HUES48 (cell line): ENCODE results near the gene TBC1D22A.

Source experiments
- H3K27ac ChIP-seq: one replicate; pipeline ENCODE4 v1.7.0; 2013; ENCODE audit warnings: low read depth, low read length, inconsistent platforms
- H3K27me3 ChIP-seq: 2 replicates; pipeline ENCODE4 v1.6.1; 2013; ENCODE audit warnings: mild to moderate bottlenecking, low read length; ENCODE audit not compliant: control insufficient read depth, insufficient read depth
- H3K36me3 ChIP-seq: 2 replicates; pipeline ENCODE4 v1.6.1; 2013; ENCODE audit warnings: low read length; ENCODE audit not compliant: control insufficient read depth, insufficient read depth
- H3K4me1 ChIP-seq: 2 replicates; pipeline ENCODE4 v1.6.1; 2013; ENCODE audit warnings: mild to moderate bottlenecking, low read length; ENCODE audit not compliant: control insufficient read depth, insufficient read depth
- H3K4me3 ChIP-seq: 2 replicates; pipeline ENCODE4 v1.5.1; 2013; ENCODE audit warnings: mild to moderate bottlenecking, low read depth, low read length
- H3K9ac ChIP-seq: 2 replicates; pipeline ENCODE4 v1.6.1; 2013; ENCODE audit warnings: mild to moderate bottlenecking, low read depth, low read length, moderate library complexity
- H3K9me3 ChIP-seq: 2 replicates; pipeline ENCODE4 v1.6.1; 2013; ENCODE audit warnings: low read length; ENCODE audit not compliant: control insufficient read depth, insufficient read depth

TBC1D22A gene

GRCh38 chr22:46941968-46942798, 179.7 kb downstream of the TBC1D22A start:
- Histone ChIP-seq H3K9ac (no peak overlapping the region), H3K4me1 (no peaks in the 10 kb centered on the region), H3K9me3 (no peaks in the 10 kb centered on the region), H3K27me3 (no peaks in the 10 kb centered on the region), H3K27ac (no peak overlapping the region), H3K4me3 (no peak overlapping the region), H3K36me3 (no peaks in the 10 kb centered on the region)

- H3K9me3 ChIP-seq: no peaks in the 10 kb centered on the region
- no peaks in the 10 kb centered on the region for H3K27me3 ChIP-seq
- no peaks in the 10 kb centered on the region for H3K36me3 ChIP-seq
Observed at GRCh38 chr22:46942799-46943785, 180.6 kb downstream of the TBC1D22A start.

GRCh38 chr22:46945481-46945880, 183.0 kb downstream of the TBC1D22A start:
- no peaks in the 10 kb centered on the region for H3K36me3 ChIP-seq
- H3K27me3 ChIP-seq: no peaks in the 10 kb centered on the region
- no peak overlapping the region for H3K27ac ChIP-seq

More at GRCh38 chr22:46942799-46943785, 180.6 kb downstream of the TBC1D22A start:
- Histone ChIP-seq H3K4me3 (no peak overlapping the region), H3K9ac (no peak overlapping the region), H3K27ac (no peak overlapping the region), H3K4me1 (0 out of 2 replicates have a peak, but pooled peaks cover 2% of the 10 kb centered on the region)

DNA sequence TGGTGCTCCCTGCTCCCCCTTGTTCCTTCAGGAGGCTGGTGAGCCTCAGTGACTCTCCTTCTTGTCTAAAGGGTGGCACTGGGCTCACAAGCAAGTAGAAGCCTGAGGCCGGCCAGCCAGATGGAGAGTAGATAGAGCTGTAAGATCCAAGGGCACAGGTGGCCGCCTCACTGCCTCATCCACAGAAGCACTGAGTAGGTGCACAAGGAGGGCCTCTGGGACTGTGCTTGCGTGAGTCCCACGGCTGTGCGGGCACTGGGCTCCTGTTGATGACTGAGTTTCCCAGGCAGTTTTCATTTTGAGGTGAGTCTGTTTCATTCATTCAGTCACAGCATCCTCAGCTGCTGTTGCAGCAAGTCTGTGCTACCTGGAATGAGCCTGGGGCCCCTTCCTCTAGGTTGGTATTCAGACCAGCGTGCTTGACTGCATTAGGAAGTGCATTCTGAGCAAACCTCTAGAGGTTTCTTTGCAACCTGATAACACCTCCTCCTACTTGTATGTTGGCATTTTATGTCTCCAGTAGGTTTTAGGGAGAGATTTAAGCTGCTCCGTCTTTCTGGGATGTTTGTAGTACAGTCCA, 184.0 kb downstream of the TBC1D22A start:
- H3K27me3 ChIP-seq: no peaks in the 10 kb centered on the region
- no peak overlapping the region for H3K27ac ChIP-seq
- no peak overlapping the region for H3K4me3 ChIP-seq
- no peaks in the 10 kb centered on the region for H3K9me3 ChIP-seq
- H3K4me1 ChIP-seq: 0 out of 2 replicates have a peak, but pooled peaks cover 3% of the 10 kb centered on the region
- H3K9ac ChIP-seq: no peak overlapping the region
- no peaks in the 10 kb centered on the region for H3K36me3 ChIP-seq

More at GRCh38 chr22:46945481-46945880, 183.0 kb downstream of the TBC1D22A start:
- Histone ChIP-seq H3K9ac (no peak overlapping the region), H3K9me3 (no peaks in the 10 kb centered on the region), H3K4me1 (0 out of 2 replicates have a peak, but pooled peaks cover 3% of the 10 kb centered on the region), H3K4me3 (no peak overlapping the region)

DNA sequence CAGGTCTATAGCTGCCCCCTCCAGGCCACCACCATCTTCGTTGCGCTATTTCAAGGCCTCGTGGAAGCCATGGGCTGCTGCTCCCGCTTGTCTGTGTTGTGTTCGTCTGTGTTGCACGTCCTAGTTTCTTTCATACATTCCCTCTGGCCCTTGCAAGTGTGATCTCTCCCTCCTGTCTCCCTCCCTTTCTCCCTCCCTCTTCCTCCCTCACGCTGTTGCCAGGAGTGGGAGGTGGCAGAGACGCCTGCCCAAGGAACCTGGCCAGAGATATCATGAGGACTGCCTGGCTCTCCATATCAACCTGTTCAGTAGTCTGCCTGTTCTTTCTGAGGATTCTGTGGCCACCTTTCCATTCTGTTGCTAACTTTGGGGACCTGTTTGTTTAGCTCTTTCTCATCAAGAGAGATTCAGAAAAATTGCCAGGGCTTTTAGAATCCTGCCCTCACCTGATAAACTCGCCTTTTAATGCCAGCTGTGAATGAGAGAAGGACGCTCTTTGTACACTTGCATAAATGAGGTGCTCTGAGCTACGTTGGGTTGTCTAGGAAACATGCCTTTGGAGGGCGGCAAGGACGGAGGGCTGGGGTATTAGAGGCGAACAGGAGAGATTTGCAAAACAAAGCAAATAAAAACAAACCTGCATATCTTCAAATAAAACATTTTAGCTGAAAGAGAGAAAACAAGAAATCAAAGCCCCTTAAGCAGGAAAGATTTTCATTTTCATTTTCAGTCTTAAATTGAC, 185.2 kb downstream of the TBC1D22A start:
- Histone ChIP-seq H3K36me3 (no peaks in the 10 kb centered on the region), H3K27me3 (no peaks in the 10 kb centered on the region), H3K4me1 (0 out of 2 replicates have a peak, but pooled peaks cover 3% of the 10 kb centered on the region), H3K9ac (no peak overlapping the region), H3K9me3 (no peaks in the 10 kb centered on the region), H3K4me3 (no peak overlapping the region), H3K27ac (no peak overlapping the region)

DNA sequence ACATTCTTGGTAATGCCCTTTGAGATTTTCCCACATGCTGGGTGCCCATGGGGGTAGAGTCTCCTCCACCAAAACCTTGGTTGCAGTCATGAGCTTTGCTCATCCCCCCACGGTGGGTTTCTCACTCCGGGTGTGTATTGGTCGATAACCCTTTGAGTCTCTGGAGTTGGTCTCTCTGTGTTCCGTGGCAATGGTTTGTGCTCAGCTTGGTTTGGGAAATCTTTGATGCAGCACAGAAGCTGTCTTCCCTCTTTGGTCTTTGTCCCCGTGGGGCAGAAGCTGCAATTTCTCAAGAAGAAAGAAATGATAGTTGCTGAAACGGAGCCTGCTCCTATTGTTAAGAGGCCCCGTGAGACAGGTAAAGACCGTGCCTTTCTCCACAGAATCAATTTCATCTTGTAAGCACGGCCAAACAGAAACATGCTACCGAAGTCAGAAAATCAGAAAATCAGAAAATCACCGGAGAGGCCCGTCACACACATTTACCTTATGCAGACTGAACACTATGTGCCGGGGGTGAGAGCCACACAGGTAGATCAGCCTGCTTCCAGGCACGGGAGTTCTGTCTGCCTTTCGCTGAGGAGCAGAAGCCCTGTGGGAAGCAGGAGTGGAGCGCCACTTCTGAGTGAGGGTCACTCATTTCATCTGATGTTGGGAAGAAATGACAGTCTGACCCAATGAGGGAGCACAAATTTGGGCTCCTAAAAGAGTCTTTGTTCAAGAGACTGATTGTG, 186.1 kb downstream of the TBC1D22A start:
- Histone ChIP-seq H3K9ac (no peak overlapping the region), H3K27ac (no peak overlapping the region), H3K4me3 (no peak overlapping the region), H3K27me3 (no peaks in the 10 kb centered on the region), H3K9me3 (no peaks in the 10 kb centered on the region), H3K36me3 (no peaks in the 10 kb centered on the region), H3K4me1 (0 out of 2 replicates have a peak, but pooled peaks cover 3% of the 10 kb centered on the region)

DNA sequence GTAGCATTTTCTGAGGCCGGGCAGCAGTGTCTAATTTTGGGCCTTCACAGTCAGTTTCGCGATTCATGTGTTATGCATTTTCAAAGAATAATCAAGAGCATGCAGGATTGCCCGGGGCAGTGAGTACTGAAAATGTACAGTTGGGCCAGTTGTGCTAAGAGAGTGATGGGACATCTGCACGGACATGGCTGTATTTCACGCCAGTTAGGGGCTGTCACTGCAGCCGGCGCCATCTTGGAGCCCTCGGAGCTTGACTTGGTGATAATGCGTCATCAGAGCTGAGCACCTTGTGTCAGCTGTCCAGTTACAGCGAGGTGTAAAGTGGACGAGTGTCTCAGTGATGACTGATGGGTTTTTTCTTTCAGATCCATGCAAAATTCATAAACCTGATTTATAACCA, 188.9 kb downstream of the TBC1D22A start:
- H3K9me3 ChIP-seq: no peaks in the 10 kb centered on the region
- 0 out of 2 replicates have a peak, but pooled peaks cover 3% of the 10 kb centered on the region for H3K4me1 ChIP-seq
- H3K9ac ChIP-seq: no peak overlapping the region
- H3K27ac ChIP-seq: no peak overlapping the region
- no peaks in the 10 kb centered on the region for H3K27me3 ChIP-seq
- H3K36me3 ChIP-seq: no peaks in the 10 kb centered on the region
- H3K4me3 ChIP-seq: no peak overlapping the region

GRCh38 chr22:46951973-46952372, 189.5 kb downstream of the TBC1D22A start:
- Histone ChIP-seq H3K4me3 (no peak overlapping the region), H3K36me3 (no peaks in the 10 kb centered on the region), H3K9me3 (no peaks in the 10 kb centered on the region), H3K9ac (no peak overlapping the region), H3K27ac (no peak overlapping the region), H3K4me1 (0 out of 2 replicates have a peak, but pooled peaks cover 3% of the 10 kb centered on the region), H3K27me3 (no peaks in the 10 kb centered on the region)

GRCh38 chr22:46953968-46954765, 191.7 kb downstream of the TBC1D22A start:
- Histone ChIP-seq H3K4me1 (peaks cover 11% of the 10 kb centered on the region; the same call in 1 of the 2 replicates), H3K9me3 (no peaks in the 10 kb centered on the region), H3K27me3 (no peaks in the 10 kb centered on the region), H3K9ac (no peak overlapping the region), H3K27ac (no peak overlapping the region), H3K4me3 (no peak overlapping the region), H3K36me3 (no peaks in the 10 kb centered on the region)
